CD4-positive, alpha-beta T cell treated with Interferon gamma for 1 hour (primary cell): Measurements from ENCODE around the gene KRTAP5-7.
"Not testable (repeated sequence)": the region's sequence is repeated elsewhere in the genome, so short reads cannot be mapped to it uniquely, and the experiment has no call there.

Experiments used
- DNase-seq: peaks from one replicate; pipeline ENCODE4 v3.0.0-alpha.2; 2020

The KRTAP5-7 gene

DNA sequence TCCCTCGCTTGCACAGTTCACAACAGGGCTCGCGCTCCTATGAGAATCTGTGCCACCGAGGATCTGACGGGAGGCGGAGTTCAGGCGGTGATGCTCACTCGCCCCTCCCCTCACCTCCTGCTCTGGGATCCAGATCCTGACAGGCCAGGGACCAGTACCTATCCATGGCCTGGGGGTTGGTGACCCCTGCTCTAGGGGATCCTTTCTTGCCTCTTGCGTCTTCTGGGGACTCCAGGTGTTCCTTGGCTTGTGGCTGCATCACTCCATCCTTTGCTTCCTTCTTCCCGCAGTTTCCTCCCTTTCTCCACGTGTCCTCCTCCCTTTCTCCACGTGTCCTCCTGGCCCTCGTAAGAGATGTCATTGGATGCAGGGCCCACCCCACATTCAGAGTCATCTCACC, 30.6 kb upstream of the KRTAP5-7 start:
- DNase-seq, result no peak

DNA sequence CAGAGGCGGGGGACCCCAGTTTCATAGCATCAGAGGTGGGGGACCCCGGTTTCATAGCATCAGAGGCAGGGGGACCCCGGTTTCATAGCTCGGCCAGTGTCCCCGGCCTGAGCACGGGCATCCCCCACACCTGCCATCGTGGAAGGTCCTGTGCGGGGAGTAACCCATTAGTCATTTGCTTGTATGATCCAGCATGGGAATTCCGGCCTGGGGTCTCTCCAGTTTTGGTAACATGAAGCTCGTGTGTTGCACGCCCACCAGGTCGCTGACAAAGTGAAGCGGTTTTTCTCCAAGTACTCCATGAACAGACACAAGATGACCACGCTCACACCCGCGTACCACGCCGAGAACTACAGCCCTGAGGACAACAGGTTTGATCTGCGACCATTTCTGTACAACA, 29.0 kb upstream of the KRTAP5-7 start:
- DNase-seq, result no peak

DNA sequence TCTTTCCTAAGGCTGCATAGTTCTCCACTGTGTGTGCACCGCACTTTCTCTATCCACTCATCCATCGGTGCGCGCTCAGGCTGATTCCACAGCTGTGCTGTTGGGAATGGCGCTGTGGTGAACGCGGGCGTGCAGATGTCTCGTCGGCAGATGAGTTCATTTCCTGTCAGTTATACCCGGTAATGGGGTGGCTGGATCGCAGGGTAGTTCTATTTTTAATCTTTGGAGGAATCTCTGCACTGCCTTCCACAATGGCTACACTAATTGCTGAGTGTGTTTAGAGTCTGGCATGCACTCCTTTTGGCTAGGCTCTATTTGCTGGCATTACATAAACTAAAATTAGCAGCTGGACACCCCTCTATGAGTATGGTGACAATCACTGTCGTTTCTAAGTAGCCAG, 27.9 kb upstream of the KRTAP5-7 start:
- no peak for DNase-seq

DNA sequence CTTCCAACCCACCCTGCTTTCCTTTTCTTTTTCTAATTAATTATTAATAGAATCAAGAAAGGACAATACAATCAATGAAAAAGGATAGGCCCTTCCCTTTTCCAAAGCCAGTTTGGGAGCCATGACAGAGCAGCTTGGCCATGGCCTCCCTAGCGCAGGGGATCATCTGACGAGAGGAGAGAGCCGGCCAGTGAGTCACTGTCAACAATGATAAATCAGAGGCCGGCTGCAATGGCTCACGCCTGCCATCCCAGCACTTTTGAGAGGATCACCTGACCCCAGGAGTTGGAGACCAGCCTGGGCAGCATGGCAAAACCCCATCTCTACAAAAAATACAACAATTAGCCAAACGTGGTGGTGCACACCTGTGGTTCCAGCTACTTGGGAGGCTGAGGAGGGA, 27.5 kb upstream of the KRTAP5-7 start:
- no peak for DNase-seq

DNA sequence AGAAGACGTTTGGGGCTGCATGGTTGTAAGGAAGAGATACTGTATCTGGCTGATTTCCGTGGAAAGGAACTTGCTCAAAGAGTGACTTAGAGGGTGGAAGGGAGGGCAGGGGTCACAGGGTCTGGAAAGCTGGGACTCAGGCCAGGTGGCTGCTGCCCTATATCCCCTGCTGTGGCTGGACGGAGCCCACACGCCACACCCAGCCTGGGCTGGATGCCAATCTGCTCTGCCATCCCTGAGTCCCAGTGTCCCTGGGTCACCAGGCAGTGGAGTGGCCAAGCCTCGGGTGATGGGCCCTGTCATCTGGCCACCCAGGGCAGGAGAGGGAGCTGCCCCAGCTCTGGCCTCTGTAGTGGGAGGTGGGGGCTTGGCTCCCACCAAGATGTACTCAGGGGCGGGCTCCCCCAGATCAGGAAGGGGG, 26.5 kb upstream of the KRTAP5-7 start:
- DNase-seq, result no peak

DNA sequence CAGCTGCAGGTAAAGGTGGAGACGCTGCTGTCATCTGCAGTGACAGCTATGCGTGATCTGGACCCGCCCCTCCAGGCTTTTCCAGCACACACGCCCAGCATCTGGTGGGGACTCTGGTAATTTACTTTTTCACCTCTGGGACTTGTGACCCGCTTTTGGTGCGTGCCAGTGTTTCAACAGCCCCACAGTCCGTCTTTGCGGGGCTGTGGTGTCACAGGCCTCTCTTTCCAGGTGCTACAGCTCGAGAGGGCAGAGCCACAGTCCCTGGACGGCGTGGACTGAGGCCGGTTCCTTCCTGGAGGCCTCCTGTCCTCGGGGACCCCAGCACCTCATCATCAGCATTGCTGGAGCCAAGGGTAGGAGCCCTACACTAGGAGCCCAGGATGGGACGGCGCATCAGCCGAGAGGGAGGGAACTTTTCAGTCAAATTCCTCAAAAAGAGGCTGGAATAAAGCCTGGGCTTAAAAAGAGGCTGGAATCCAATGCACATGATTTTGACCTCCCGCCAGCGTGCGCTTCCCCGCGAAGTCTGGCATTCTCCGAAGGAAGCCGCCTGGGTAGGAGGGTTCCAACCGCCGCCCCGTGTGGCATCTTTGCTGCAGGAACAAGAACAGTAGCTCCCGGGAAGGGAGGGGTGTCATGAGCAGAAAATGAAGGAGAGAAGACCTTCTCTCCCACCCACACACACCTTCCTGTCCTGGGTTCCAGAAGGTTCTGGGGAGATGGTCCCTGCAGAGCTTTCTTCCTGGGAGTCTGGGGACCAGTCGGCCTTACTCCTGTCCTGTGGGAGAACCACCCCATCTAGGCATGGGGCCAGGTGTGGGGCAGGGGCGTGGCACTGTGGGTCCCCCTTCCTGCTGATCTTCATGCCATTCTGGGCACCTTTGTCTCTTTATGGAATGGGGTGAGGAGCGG, 25.7 kb upstream of the KRTAP5-7 start:
- DNase-seq, result no peak

DNA sequence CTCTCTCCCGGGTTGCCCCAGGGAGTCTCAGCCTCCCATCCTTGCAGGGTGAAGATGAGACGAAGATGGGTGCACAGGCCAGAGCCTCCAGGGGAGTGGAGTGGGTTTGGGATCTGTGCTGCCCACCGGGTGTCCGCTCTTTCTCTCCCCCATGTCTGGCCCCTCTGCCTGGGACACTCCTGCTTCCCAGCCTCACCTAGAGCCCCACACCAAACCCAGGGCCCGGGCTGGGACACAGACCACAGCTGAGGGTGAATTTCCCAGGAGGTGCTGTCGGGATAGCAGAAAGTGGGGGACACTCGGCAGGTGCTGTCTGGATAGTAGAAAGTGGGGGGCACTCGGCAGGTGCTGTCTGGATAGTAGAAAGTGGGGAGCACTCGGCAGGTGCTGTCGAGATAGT, 25.0 kb upstream of the KRTAP5-7 start:
- no peak for DNase-seq

DNA sequence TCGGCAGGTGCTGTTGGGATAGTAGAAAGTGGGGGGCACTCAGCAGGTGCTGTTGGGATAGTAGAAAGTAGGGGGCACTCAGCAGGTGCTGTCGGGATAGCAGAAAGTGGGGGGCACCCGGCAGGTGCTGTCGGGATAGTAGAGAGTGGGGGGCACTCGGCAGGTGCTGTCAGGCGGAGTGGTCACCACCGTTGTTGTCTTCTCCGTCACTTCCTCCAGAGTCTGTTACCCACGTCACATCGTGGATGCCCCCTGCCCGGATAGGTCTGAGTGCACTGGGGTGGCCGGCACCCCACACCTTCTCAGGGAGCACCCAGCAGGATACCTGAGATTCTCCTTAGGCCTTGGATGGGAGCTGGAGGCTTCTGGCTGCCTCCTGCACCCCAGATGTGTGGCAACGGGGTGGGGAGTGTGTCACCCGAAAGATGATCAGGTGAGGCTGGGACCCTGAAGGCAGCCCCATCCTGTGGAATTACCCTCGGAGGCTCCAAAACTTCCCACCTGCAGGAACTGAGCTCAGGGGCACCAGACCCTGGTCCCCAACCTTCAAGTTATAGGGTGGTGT, 24.1 kb upstream of the KRTAP5-7 start:
- no peak for DNase-seq

DNA sequence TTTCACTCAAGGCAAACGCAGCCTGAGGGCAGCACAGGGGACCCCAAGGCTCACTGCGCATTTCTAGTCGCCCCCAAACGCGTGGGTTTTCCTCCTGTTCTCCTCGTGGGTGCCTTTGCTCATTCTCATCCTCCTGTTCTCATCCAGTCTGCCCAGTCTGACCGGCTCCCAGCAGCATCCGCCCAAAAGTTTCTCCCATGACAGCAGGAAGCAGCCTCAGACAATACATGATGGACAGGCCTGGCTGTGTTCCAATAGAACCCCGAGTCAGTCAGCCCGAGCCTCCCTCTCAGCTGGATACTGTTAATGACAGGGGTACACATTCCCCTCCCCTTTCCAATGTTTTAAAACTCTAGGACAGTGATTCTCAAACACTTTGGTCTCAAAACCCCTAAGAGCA, 22.5 kb upstream of the KRTAP5-7 start:
- DNase-seq, result no peak

DNA sequence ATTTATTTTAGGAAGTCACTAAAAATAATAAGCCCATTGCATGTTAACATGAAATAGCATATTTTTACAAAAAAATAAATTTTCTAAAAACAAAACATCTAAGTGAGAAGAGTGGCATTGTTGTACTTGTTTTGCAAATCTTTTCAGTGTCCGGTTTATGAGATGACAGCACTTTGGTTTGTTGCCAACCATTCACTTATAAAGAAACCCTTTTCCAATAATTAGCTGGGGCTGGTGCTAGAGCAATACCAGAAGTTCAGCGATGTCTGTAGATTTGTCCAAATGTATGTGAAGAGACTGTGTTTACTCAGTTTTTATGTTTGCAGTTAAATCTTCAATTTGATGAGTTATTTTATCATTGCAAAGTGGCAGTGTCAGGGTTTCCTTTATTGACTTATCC, 22.1 kb upstream of the KRTAP5-7 start:
- DNase-seq, result no peak

DNA sequence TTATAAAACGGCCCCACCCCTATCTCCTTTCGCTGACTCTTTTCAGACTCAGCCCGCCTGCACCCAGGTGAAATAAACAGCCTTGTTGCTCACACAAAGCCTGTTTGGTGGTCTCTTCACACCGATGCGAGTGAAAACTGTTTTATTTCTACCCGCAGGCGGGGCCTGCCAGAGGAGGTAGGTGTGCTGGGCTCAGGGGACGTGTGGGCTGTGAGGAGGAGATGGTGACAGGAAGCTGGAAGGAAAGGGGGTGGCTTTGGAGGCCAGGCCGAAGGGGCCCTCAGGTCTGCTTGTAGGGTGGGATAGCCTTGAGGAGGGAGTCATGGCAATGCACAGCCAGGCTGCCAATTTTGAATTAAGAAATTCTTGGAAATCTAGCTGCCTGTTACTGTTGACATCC, 21.3 kb upstream of the KRTAP5-7 start:
- DNase-seq, result no peak

DNA sequence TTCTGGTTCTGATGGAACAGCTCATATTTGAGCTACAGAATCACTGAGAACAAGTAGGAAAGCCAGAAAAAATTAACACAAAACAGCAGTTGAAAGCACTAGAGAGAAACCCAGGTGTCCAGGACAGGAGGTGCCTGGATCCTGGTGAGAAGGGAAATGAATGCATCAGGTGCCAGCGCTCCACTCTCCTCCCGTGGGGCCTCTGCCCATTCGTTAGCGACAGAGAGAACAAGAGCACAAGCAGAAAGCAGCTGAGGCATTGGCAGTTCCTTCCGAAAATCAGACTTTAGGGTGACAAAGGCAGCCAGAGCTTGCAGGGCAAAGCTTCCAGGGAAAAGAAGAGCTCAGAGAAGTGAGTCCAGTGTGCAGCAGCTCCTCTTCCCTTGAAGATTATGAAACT, 20.0 kb upstream of the KRTAP5-7 start:
- no peak for DNase-seq

DNA sequence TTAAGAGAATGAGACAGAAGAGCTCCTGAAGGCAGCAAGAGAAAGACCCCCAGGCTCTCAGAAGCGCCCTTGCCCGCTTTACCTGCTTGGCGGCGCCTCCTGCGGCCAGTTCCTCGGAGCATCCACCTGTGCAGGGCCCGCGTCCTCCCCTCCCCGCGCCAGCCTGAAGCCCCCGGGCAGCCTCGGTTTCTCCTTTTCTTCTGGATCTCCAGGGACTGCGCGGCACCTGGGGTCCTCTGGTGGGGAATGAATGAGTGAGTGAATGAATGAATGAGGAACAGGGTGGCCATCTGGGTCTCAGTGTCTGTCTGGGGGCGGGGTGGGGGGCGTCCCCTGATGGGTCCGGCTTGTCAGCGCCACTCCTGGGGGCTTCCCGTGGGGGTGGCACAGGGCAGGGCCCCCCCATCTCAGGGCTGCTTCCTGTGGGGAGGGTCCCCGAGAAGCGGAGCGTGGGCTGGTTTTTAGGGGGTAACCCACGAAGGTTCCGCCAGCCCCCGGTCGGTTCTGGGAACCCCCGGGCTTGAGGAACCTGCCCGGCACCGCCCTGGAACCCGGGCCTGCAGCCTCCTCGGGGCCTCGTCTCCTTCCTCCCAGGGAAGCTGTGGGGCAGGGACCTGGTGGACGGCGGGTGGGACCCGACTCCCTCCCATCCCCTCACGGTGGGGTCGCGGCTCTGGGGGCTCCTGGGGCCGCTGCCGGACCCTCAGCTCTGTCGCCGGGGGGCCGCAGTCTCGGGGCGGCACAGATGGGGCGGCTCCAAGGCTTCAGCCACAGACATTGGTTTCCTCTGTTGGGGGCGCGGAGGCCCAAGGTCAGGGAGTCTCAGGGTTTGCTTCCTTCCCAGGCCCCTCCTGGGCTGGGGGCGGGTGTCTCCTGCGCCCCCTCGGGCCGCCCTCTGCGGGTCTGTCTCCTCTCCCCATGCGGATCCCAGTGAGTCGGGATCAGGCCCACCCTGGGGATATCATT, 8.3 kb upstream of the KRTAP5-7 start:
- no peak for DNase-seq

DNA sequence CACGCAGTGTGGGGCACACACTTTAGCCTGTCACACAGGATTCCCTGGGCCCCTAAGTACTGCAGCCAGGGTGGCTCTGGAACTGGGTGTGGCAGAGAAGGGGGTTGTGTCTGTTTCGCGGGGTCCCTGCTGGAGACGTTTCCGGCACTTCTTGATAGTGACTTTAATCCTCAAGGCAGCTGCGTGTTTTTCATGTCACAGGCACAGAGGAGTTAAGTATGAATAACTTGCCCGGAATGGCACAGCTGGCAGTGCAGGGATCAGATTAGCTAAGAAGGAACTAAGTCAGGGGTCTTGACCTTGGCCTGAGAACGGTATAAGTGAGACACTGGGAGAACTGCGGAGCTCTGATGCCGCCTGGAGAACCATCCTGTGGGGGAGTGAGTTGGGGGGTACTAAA, 7.5 kb upstream of the KRTAP5-7 start:
- no peak for DNase-seq

DNA sequence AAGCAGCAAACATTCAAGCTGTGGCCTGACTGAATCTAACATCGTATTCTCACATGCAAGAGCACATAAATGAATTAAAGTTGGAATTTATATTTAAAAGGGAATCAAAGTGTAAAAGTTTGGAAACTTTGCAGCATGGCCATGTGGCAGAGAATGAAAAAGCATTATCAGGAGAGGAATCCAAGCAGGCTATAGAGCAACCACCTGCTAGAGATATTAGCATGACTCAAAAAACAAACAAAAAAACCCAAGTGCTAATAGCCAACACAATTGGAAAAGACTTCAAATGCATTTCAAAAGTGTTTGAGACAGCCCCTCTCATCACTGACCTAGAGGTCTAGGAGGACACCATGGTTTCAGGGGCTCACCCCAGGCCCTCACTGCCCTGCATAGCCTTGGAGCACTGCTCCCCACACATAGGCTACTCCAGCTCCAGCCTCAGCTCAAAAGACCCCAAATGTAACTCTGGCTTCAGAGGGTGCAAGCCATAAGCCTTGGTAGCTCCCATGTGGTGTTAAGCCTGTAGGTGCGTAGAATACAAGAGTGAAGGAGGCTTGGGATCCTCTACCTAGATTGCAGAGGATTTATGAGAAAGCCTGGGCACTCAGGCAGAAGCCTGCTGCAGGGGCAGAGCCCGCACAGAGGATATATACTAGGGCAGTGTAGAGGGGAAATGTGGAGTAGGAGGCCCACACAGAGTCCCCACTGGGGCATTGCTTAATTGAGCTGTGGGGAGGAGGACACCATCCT, 1.7 kb upstream of the KRTAP5-7 start:
- DNase-seq, result no peak

DNA sequence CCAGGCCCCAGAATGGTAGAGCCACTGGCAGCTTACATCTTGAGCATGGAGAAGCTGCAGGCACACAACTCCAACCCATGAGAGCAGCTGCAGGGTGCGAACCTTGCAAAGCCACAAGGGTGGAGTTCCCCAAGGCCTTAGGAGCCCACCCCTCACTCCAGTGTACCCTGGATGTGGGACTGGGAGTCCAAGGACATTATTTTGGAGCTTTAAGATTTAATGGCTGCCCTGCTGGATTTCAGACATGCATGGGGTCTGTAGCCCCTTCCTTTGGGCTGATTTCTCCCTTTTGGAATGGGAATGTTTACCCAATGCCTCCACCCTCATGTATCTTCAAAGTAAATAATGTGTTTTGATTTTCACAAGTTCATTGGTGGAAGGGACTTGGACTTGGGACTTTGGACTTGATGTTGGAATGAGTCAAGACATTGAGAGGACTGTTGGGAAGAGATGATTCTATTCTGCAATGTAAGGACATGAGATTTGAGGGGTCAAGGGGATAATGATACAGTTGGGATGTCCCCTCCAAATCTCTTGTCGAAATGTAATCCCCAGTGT, 1.1 kb upstream of the KRTAP5-7 start:
- DNase-seq, result no peak

DNA sequence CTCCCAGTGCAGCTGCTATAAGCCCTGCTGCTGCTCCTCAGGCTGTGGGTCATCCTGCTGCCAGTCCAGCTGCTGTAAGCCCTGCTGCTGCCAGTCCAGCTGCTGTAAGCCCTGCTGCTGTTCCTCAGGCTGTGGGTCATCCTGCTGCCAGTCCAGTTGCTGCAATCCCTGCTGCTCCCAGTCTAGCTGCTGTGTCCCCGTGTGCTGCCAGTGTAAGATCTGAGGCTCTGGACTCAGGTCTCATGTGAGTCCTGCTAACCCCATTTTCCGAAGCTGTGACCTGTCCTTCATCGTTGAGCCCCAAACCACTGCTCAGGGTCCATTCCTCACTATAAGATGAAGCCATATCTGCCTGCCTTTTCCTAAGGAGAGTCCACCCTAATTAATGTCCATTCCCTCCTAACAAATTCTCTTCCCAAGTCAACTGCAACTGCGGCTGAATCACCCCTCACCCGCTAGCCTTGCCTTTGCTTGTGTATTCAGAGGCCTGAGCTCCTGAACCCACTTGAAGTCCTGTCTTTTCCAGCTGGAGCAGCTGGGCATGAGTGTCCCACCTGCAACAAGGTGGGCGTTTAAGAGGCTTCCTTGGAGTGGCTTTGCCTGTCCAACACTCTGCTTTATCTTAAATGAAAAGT, 626 bp downstream of the KRTAP5-7 start:
- DNase-seq, result no peak

DNA sequence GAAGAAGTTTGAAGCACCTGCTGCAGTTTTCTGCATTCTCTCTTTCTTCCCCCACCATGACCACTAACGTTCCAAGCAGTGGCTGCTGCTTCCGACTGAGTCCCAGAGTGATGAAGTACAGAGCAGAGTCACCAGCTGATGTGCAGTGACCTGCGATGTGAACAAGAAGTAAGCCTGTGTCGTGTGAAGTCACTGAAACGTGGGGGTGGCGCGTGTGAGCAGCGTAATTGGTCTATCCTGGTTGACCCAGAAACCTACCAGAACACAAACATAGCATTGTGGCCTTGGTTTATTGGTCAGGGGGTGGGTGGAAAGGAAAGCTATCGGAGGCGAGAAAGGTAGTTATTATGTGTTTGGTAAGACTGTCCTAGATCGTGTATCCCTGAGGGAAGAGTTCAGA, 3.5 kb downstream of the KRTAP5-7 start:
- DNase-seq, result no peak

DNA sequence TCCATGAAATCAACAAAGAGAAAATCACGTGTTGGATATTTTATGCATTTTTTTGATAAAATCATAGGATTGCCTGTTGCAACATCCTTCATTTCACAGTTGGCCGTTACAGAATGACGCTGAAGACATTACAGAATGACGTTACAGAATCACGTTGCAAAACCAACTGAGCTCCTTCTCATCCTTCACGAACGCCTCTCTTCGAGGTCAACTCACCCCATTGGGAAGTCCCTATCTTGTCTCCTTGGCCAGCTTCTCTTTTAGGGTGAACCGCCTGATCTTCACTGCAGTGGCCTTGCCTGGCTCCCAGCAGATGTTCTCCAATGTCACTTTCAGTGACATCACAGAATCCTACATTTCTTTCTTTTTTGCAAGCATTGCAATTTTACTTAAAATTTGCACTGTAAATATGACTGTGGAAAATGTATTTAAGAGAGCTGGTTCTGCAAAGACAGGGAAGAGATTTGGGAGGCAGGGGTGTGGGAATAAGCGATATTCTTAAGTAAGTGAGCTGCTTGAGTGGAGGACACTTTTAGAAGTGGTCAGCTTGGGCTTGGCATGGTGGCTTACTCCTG, 5.1 kb downstream of the KRTAP5-7 start:
- DNase-seq, result no peak

DNA sequence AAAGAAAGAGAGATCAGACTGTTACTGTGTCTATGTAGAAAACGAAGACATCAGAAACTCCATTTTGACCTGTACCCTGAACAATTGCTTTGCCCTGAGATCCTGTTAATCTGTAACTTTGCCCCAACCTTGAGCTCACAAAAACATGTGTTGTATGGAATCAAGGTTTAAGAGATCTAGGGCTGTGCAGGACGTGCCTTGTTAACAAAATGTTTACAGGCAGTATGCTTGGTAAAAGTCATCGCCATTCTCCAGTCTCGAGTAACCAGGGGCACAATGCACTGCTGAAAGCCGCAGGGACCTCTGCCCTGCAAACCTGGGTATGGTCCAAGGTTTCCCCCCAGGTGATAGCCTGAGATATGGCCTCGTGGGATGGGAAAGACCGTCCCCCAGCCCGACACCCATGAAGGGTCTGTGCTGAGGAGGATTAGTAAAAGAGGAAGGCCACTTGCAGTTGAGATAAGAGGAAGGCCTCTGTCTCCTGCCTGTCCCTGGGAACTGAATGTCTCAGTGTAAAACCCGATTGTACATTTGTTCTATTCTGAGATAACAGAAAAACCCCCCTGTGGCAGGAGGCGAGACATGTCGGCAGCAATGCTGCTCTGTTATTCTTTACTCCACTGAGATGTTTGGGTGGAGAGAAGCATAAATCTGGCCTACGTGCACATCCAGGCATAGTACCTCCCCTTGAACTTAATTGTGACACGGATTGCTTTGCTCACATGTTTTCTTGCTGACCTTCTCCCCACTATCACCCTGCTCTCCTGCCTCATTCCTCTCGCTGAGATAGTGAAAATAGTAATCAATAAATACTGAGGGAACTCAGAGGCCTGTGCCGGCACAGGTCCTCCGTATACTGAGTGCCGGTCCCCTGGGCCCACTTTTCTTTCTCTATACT, 7.9 kb downstream of the KRTAP5-7 start:
- not testable (repeated sequence) for DNase-seq
